ENCODE data around the gene ABTB2.

ABTB2 gene

GRCh38 chr11:34284156-34284555 is 73.7 kb downstream of the ABTB2 start (continued):
- TF ChIP-seq CSRNP3 (CRISPR knock-in tag; IDR thresholded peaks at IDR 0.05), result no peak
- TF ChIP-seq TOX (CRISPR knock-in tag; IDR thresholded peaks at IDR 0.05; ENCODE audit: borderline replicate concordance), result no peak
- TF ChIP-seq, protein P1, sequence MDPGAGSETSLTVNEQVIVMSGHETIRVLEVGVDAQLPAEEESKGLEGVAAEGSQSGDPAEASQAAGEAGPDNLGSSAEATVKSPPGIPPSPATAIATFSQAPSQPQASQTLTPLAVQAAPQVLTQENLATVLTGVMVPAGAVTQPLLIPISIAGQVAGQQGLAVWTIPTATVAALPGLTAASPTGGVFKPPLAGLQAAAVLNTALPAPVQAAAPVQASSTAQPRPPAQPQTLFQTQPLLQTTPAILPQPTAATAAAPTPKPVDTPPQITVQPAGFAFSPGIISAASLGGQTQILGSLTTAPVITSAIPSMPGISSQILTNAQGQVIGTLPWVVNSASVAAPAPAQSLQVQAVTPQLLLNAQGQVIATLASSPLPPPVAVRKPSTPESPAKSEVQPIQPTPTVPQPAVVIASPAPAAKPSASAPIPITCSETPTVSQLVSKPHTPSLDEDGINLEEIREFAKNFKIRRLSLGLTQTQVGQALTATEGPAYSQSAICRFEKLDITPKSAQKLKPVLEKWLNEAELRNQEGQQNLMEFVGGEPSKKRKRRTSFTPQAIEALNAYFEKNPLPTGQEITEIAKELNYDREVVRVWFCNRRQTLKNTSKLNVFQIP (CRISPR knock-in tag; IDR thresholded peaks at IDR 0.05; ENCODE audit: borderline replicate concordance, low read depth), result no peak

DNA sequence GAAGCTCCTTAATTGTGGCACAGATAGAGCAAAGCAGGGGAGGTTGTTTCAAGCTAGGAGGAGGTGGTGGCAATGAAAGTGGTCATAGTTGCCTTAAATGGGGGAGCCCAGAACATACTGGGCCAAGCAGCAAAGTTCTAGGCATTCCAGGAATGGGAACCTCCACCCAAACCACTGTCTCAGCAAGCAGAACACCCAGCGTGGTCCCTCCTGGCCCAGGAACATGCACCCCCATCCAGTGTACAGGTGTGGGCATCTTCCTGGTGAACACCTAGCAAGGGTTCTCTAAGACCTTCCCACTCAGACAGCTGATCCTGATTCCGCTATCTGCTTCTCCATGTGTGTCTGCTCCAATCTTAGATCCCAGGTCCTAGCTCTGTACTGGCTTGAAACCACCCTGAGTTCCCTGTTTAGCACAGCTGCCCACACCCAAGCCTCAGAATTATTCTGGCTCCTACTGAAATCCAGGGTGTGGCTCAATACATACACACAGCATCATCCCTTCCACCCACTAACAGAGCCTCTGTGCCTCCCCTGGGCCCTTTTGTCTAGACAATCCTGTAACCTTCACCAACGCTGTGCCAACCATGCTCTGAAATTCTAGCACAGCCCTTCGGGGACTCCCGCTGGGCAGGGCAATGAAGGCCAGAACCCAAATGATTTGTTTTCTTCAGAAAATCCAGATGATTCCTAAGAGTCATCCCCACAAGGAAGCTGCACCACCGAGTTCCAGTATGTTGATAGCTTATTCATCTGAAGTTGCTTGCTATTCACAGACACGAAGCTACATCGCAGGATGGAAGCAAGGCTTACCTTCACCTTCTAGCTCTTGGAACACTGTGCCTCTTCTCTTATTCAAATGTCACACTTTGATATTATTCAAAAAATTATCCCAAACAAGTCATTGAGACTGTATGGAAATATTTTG is 76.6 kb downstream of the ABTB2 start:
- TF ChIP-seq ESRRG (CRISPR knock-in tag; IDR thresholded peaks at IDR 0.05), result no peak
- TF ChIP-seq, protein P2, sequence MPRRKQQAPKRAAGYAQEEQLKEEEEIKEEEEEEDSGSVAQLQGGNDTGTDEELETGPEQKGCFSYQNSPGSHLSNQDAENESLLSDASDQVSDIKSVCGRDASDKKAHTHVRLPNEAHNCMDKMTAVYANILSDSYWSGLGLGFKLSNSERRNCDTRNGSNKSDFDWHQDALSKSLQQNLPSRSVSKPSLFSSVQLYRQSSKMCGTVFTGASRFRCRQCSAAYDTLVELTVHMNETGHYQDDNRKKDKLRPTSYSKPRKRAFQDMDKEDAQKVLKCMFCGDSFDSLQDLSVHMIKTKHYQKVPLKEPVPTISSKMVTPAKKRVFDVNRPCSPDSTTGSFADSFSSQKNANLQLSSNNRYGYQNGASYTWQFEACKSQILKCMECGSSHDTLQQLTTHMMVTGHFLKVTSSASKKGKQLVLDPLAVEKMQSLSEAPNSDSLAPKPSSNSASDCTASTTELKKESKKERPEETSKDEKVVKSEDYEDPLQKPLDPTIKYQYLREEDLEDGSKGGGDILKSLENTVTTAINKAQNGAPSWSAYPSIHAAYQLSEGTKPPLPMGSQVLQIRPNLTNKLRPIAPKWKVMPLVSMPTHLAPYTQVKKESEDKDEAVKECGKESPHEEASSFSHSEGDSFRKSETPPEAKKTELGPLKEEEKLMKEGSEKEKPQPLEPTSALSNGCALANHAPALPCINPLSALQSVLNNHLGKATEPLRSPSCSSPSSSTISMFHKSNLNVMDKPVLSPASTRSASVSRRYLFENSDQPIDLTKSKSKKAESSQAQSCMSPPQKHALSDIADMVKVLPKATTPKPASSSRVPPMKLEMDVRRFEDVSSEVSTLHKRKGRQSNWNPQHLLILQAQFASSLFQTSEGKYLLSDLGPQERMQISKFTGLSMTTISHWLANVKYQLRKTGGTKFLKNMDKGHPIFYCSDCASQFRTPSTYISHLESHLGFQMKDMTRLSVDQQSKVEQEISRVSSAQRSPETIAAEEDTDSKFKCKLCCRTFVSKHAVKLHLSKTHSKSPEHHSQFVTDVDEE (CRISPR knock-in tag; IDR thresholded peaks at IDR 0.05), result no peak
- no peak for TF ChIP-seq TOX (CRISPR knock-in tag; IDR thresholded peaks at IDR 0.05; ENCODE audit: borderline replicate concordance)
- TF ChIP-seq ARNTL (CRISPR knock-in tag; IDR thresholded peaks at IDR 0.05; ENCODE audit: borderline replicate concordance, low read depth), result no peak
- TF ChIP-seq ZNF8 (CRISPR knock-in tag; IDR thresholded peaks at IDR 0.05), result no peak
- no peak for ATAC-seq

DNA sequence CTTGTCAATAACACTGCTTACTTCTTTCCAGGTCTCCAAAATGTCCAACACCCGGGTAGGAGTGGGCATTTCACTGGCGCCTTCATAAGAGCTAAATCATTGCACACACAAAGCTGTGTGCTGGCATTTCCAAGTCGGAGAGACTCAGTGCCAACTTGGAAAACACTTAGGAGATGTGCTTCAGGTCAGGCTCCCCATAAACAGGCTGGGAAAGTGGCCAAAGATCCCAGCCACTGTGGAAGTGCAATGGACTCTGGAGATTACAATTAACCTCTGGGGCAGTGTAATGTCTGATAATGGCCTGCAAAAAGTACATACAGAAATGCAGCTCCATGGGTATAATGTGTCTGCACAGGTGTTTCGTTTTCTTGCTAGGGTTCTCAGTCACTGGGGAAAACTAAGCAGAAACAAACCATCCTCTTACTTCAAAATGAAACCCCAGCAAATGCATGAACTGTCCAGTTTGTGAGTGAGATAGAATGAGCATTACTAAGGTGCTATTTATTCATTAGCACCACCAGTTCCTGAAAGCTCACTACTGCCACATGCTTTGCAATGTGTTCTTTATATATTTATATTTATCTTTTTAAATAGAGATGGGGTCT is 79.0 kb downstream of the ABTB2 start:
- ATAC-seq, result no peak
- no peak for TF ChIP-seq ZFP30 (CRISPR knock-in tag; IDR thresholded peaks at IDR 0.05)
- TF ChIP-seq ZFP3 (CRISPR knock-in tag; IDR thresholded peaks at IDR 0.05), result no peak
- no peak for TF ChIP-seq CSDC2 (CRISPR knock-in tag; IDR thresholded peaks at IDR 0.05)
- no peak for TF ChIP-seq CSRNP3 (CRISPR knock-in tag; IDR thresholded peaks at IDR 0.05)
- no peak for TF ChIP-seq CREB5 (CRISPR knock-in tag; IDR thresholded peaks at IDR 0.05; ENCODE audit: low read depth)
- TF ChIP-seq ZNF565 (CRISPR knock-in tag; conservative IDR thresholded peaks at IDR 0.05; ENCODE audit: low read depth), result no peak
- TF ChIP-seq, protein P2 (CRISPR knock-in tag; IDR thresholded peaks at IDR 0.05), result no peak
- no peak for TF ChIP-seq TCF4 (CRISPR knock-in tag; IDR thresholded peaks at IDR 0.05; ENCODE audit: borderline replicate concordance)
- no peak for TF ChIP-seq OSR1 (CRISPR knock-in tag; IDR thresholded peaks at IDR 0.05)
- no peak for TF ChIP-seq GLIS3 (CRISPR knock-in tag; IDR thresholded peaks at IDR 0.05)
- TF ChIP-seq ISL1 (CRISPR knock-in tag; IDR thresholded peaks at IDR 0.05), result no peak
- TF ChIP-seq ZNF8 (CRISPR knock-in tag; IDR thresholded peaks at IDR 0.05), result no peak
- TF ChIP-seq ESRRG (CRISPR knock-in tag; IDR thresholded peaks at IDR 0.05), result no peak
- TF ChIP-seq PPARA (CRISPR knock-in tag; IDR thresholded peaks at IDR 0.05; ENCODE audit: borderline replicate concordance), result no peak
- TF ChIP-seq, protein P1 (CRISPR knock-in tag; IDR thresholded peaks at IDR 0.05; ENCODE audit: borderline replicate concordance, low read depth), result no peak
- no peak for TF ChIP-seq SNAI2 (CRISPR knock-in tag; IDR thresholded peaks at IDR 0.05)
- no peak for TF ChIP-seq RARB (CRISPR knock-in tag; IDR thresholded peaks at IDR 0.05)

Measured in SK-N-SH treated with all-trans-retinoic acid at 6 μM for 48 hours (cell line).